Activated naive CD8-positive, alpha-beta T cell treated with anti-CD3 and anti-CD28 coated beads, Interleukin-2, amount 10 ng/mL, durations not matched to agents 7 days and 5 days (primary cell): ENCODE measurements around the gene FOXN4. TPM values are rescaled to one million over a fixed set of nuclear protein-coding genes. Genes with fewer than 3 reads are reported as not detected.

Source experiments
- ATAC-seq: fragments of 150-1000 bp; cut with Tn5 transposase; one replicate; pipeline ENCODE4 v1.10.0; 2021; ENCODE audit warnings: low read depth, moderate library complexity
- POLR2A ChIA-PET: fragments of 350-600 bp; sonication (Branson Sonifier 250); formaldehyde crosslinking; loops from one replicate; lab custom pipeline; 2021; ENCODE audit warnings: antibody characterized with exemption; lab: Charles Lee
- DNase-seq: peaks from one replicate; pipeline ENCODE4 v3.0.0; 2021
- H3K27ac Mint-ChIP-seq: one replicate; pipeline ENCODE4 v1.8.0; 2022; ENCODE audit warnings: mild to moderate bottlenecking, mixed read lengths
- H3K27me3 Mint-ChIP-seq: one replicate; pipeline ENCODE4 v1.8.0; 2022; ENCODE audit warnings: mild to moderate bottlenecking, moderate library complexity, mixed read lengths
- H3K36me3 Mint-ChIP-seq: one replicate; pipeline ENCODE4 v1.8.0; 2021; ENCODE audit warnings: mild to moderate bottlenecking, mixed read lengths
- H3K4me1 Mint-ChIP-seq: one replicate; pipeline ENCODE4 v1.8.0; 2021; ENCODE audit warnings: mixed read lengths
- H3K4me3 Mint-ChIP-seq: one replicate; pipeline ENCODE4 v1.8.0; 2022; ENCODE audit warnings: mild to moderate bottlenecking, moderate library complexity, mixed read lengths
- H3K9me3 Mint-ChIP-seq: one replicate; pipeline ENCODE4 v1.8.0; 2021; ENCODE audit warnings: mixed read lengths
- total RNA-seq, 2 experiments: library from RNA; stranded (reverse); gene quantifications; one replicate each; pipeline ENCODE4 v1.2.3, GENCODE V29; 2021

The FOXN4 gene
- total RNA-seq, 2 experiments from 2014 or later = not detected

DNA sequence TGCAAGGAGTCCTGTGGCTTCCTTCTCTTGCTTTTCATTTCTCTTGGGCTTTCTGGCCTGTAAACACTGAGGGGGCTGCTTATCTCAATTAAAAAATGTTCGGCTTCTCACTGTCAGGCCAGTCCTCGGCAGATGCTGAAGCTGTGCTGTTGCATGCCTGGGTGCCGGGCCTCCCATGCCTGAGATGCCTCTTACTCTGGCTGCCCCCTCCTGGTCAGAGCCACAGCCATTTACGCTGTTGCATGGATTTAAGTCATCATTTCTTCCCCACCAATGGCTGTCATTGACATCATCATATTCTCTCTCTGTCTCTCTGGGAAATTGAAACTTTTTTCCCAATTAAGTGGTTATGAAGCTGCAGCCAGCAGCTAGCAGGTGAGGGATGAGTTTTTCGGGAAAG lies 53.7 kb downstream of the FOXN4 start:
- POLR2A ChIA-PET = no interaction called here
- H3K9me3 Mint-ChIP-seq = peaks cover 13% of the 10 kb centered on the region
- no peak overlapping the region for H3K27ac Mint-ChIP-seq
- DNase-seq = no peak
- no peak for ATAC-seq
- H3K4me1 Mint-ChIP-seq = peaks cover 2% of the 10 kb centered on the region
- no peaks in the 10 kb centered on the region for H3K27me3 Mint-ChIP-seq
- H3K4me3 Mint-ChIP-seq = no peak overlapping the region
- peaks cover 27% of the 10 kb centered on the region for H3K36me3 Mint-ChIP-seq

GRCh38 chr12:109253913-109254544 lies 55.1 kb downstream of the FOXN4 start:
- no peak overlapping the region for H3K27ac Mint-ChIP-seq
- no peak for ATAC-seq

GRCh38 chr12:109252799-109253198 lies 56.3 kb downstream of the FOXN4 start:
- H3K9me3 Mint-ChIP-seq = peaks cover 13% of the 10 kb centered on the region
- no peak for DNase-seq
- H3K36me3 Mint-ChIP-seq = peaks cover 27% of the 10 kb centered on the region
- H3K27ac Mint-ChIP-seq = no peak overlapping the region
- no peaks in the 10 kb centered on the region for H3K27me3 Mint-ChIP-seq
- H3K4me1 Mint-ChIP-seq = peaks cover 2% of the 10 kb centered on the region
- POLR2A ChIA-PET = no interaction called here
- no peak for ATAC-seq
- no peak overlapping the region for H3K4me3 Mint-ChIP-seq

More at GRCh38 chr12:109253913-109254544, 55.1 kb downstream of the FOXN4 start:
- Mint-ChIP-seq H3K4me3 (no peak overlapping the region), H3K27me3 (no peaks in the 10 kb centered on the region), H3K4me1 (peaks cover 2% of the 10 kb centered on the region), H3K9me3 (peaks cover 13% of the 10 kb centered on the region), H3K36me3 (peaks cover 27% of the 10 kb centered on the region)
- DNase-seq = no peak
- POLR2A ChIA-PET = no interaction called here

GRCh38 chr12:109250523-109250922 lies 58.6 kb downstream of the FOXN4 start:
- peaks cover 12% of the 10 kb centered on the region for H3K9me3 Mint-ChIP-seq
- H3K4me3 Mint-ChIP-seq = no peak overlapping the region
- H3K27ac Mint-ChIP-seq = no peak overlapping the region
- H3K4me1 Mint-ChIP-seq = peaks cover 2% of the 10 kb centered on the region
- ATAC-seq = no peak
- POLR2A ChIA-PET = no interaction called here
- DNase-seq = no peak
- peaks cover 22% of the 10 kb centered on the region for H3K36me3 Mint-ChIP-seq
- no peaks in the 10 kb centered on the region for H3K27me3 Mint-ChIP-seq

- ATAC-seq = no peak
- POLR2A ChIA-PET = interaction anchor here (0.6 kb wide), 1 partner anchor 674 kb away, joined by 4 read pairs; no protein-coding TSS in a partner anchor
- H3K27ac Mint-ChIP-seq = no peak overlapping the region
- no peaks in the 10 kb centered on the region for H3K27me3 Mint-ChIP-seq
- H3K4me3 Mint-ChIP-seq = no peak overlapping the region
- no peak for DNase-seq
- H3K9me3 Mint-ChIP-seq = peaks cover 3% of the 10 kb centered on the region
- H3K4me1 Mint-ChIP-seq = peaks cover 2% of the 10 kb centered on the region
- peaks cover 6% of the 10 kb centered on the region for H3K36me3 Mint-ChIP-seq
Observed at GRCh38 chr12:109247831-109248654, 61.0 kb downstream of the FOXN4 start.

DNA sequence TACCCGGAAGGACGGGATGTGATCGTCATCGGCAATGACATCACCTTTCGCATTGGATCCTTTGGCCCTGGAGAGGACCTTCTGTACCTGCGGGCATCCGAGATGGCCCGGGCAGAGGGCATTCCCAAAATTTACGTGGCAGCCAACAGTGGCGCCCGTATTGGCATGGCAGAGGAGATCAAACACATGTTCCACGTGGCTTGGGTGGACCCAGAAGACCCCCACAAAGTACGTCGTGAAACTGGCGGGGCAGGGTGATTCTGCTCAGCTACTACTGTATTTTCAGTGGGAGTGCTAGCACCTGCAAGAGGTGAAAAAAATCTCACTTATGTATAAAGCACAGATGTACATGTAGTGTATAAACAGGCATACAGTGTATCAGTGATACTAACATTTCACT lies 62.9 kb downstream of the FOXN4 start:
- H3K4me3 Mint-ChIP-seq = no peak overlapping the region
- ATAC-seq = no peak
- H3K9me3 Mint-ChIP-seq = no peaks in the 10 kb centered on the region
- DNase-seq = no peak
- peaks cover 2% of the 10 kb centered on the region for H3K4me1 Mint-ChIP-seq
- peaks cover 8% of the 10 kb centered on the region for H3K36me3 Mint-ChIP-seq
- POLR2A ChIA-PET = no interaction called here
- H3K27ac Mint-ChIP-seq = no peak overlapping the region
- H3K27me3 Mint-ChIP-seq = no peaks in the 10 kb centered on the region

GRCh38 chr12:109244073-109244472 lies 65.0 kb downstream of the FOXN4 start:
- no peaks in the 10 kb centered on the region for H3K4me1 Mint-ChIP-seq
- DNase-seq = no peak
- no peak overlapping the region for H3K4me3 Mint-ChIP-seq
- no peaks in the 10 kb centered on the region for H3K27me3 Mint-ChIP-seq
- no peak overlapping the region for H3K27ac Mint-ChIP-seq
- ATAC-seq = no peak
- H3K36me3 Mint-ChIP-seq = peaks cover 6% of the 10 kb centered on the region
- H3K9me3 Mint-ChIP-seq = no peaks in the 10 kb centered on the region
- POLR2A ChIA-PET = no interaction called here

GRCh38 chr12:109241936-109242335 lies 67.1 kb downstream of the FOXN4 start:
- POLR2A ChIA-PET = no interaction called here
- H3K4me3 Mint-ChIP-seq = no peak overlapping the region
- DNase-seq (no peak), ATAC-seq (no peak)
- no peaks in the 10 kb centered on the region for H3K9me3 Mint-ChIP-seq
- H3K27ac Mint-ChIP-seq = no peak overlapping the region
- no peaks in the 10 kb centered on the region for H3K4me1 Mint-ChIP-seq
- H3K36me3 Mint-ChIP-seq = peaks cover 11% of the 10 kb centered on the region
- no peaks in the 10 kb centered on the region for H3K27me3 Mint-ChIP-seq

DNA sequence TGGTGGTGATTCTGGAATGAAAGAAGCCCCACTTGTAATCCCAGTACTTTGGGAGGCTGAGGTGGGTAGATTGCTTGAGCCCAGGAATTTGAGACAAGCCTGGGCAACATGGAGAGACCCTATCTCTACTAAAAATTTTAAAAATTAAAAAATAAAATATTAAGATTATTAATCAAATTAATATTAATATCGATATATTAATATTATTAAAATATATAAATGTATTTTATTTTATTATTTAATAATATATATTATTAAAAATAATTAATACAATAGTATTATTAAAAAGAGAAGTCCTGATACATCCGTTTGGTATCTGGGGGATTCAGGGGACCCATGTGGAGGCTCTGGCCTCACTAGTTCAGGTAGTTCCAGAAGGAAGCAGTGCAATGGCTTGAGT lies 68.7 kb downstream of the FOXN4 start:
- Mint-ChIP-seq H3K4me3 (no peak overlapping the region), H3K9me3 (no peaks in the 10 kb centered on the region), H3K27ac (no peak overlapping the region), H3K4me1 (no peaks in the 10 kb centered on the region), H3K36me3 (peaks cover 11% of the 10 kb centered on the region), H3K27me3 (no peaks in the 10 kb centered on the region)
- POLR2A ChIA-PET = no interaction called here
- ATAC-seq (no peak), DNase-seq (no peak)

DNA sequence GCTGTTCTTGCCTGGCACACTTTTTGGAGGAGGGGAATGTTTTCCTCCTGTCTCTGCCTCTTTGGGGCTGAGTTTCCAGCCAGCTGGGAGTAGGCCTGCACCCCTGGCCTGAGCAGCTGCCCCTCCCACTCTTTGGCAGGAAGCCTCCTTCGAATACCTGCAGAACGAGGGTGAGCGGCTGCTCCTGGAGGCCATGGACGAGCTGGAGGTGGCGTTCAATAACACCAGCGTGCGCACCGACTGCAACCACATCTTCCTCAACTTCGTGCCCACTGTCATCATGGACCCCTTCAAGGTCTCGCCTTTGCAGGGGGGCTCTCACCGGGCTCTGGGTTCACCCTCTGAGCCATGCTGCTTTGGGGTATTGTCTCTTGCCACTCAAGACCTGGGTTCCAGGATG lies 69.4 kb downstream of the FOXN4 start:
- DNase-seq = no peak

GRCh38 chr12:109239179-109239578 lies 69.9 kb downstream of the FOXN4 start:
- no peak for ATAC-seq

More for the DNA sequence above, 69.4 kb downstream of the FOXN4 start:
- Mint-ChIP-seq H3K4me1 (no peaks in the 10 kb centered on the region), H3K36me3 (peaks cover 11% of the 10 kb centered on the region), H3K27ac (no peak overlapping the region), H3K27me3 (no peaks in the 10 kb centered on the region), H3K4me3 (no peak overlapping the region), H3K9me3 (no peaks in the 10 kb centered on the region)
- POLR2A ChIA-PET = no interaction called here
- ATAC-seq = no peak

DNA sequence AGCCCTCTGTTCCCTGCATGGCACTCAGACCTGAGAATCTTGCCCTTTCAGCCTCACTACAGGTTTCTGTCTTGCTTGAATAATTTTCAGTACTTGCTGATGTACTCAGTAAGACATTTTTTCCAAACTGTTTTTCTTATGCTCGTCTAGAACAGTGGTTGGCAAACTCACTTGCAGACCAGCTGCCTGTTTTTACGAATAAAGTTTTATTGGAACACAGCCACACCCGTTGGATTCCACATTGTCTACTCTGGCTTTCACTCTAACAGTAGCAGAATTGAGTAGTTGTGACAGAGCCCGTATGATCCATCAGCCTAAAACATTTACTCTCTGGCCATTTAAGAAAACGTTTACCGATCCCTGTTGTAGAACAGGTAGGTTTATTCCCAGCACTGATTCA lies 72.8 kb downstream of the FOXN4 start:
- peaks cover 5% of the 10 kb centered on the region for H3K36me3 Mint-ChIP-seq
- ATAC-seq = no peak
- no peaks in the 10 kb centered on the region for H3K4me1 Mint-ChIP-seq
- no peak for DNase-seq
- POLR2A ChIA-PET = no interaction called here
- no peaks in the 10 kb centered on the region for H3K27me3 Mint-ChIP-seq
- no peaks in the 10 kb centered on the region for H3K9me3 Mint-ChIP-seq
- H3K27ac Mint-ChIP-seq = no peak overlapping the region
- H3K4me3 Mint-ChIP-seq = no peak overlapping the region

More at GRCh38 chr12:109239179-109239578, 69.9 kb downstream of the FOXN4 start:
- Mint-ChIP-seq H3K27me3 (no peaks in the 10 kb centered on the region), H3K4me1 (no peaks in the 10 kb centered on the region), H3K27ac (no peak overlapping the region), H3K9me3 (no peaks in the 10 kb centered on the region), H3K4me3 (no peak overlapping the region), H3K36me3 (peaks cover 11% of the 10 kb centered on the region)
- POLR2A ChIA-PET = no interaction called here
- DNase-seq = no peak

GRCh38 chr12:109234012-109234411 lies 75.1 kb downstream of the FOXN4 start:
- Mint-ChIP-seq H3K36me3 (peaks cover 5% of the 10 kb centered on the region), H3K4me1 (no peaks in the 10 kb centered on the region), H3K9me3 (no peaks in the 10 kb centered on the region), H3K27me3 (no peaks in the 10 kb centered on the region), H3K4me3 (no peak overlapping the region), H3K27ac (no peak overlapping the region)
- DNase-seq (no peak), ATAC-seq (no peak)
- POLR2A ChIA-PET = no interaction called here

DNA sequence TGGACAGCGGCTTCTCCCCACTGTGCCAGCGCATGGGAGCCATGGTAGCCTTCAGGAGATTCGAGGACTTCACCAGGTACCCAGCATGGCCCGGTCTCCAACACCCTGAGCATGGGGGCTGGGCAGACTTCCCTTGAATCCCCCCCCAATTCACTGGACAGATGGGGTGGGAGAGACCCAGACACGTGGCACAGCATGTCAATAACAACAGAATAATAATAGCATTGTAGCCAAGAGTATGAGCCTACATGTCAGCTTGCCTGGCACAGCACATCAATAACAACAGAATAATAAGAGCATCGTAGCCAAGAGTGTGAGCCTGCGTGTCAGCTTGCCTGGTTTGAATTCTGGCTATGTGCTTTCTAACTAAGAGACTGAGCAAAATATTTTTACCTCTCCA lies 76.4 kb downstream of the FOXN4 start:
- Mint-ChIP-seq H3K4me3 (no peak overlapping the region), H3K9me3 (no peaks in the 10 kb centered on the region), H3K4me1 (no peaks in the 10 kb centered on the region), H3K36me3 (peaks cover 5% of the 10 kb centered on the region), H3K27ac (no peak overlapping the region), H3K27me3 (no peaks in the 10 kb centered on the region)
- no peak for ATAC-seq
- no peak for DNase-seq
- POLR2A ChIA-PET = no interaction called here
